ENCODE results near the gene EMC9. TPM values are rescaled to one million over a fixed set of nuclear protein-coding genes. Genes with fewer than 3 reads are reported as not detected.

The EMC9 gene
- total and polyA plus RNA-seq, 12 donors = 21.6 to 149 (median 43.9) TPM

- DNase-seq = no peak
- Histone ChIP-seq H3K4me1 (replicated peaks in 1 of 2) (peaks cover 4 to 14% of the 10 kb centered on the region in 2 donors), H3K27ac (no peak overlapping the region), H3K4me3 (no peak overlapping the region), H3K27me3 (no peaks in the 10 kb centered on the region), H3K36me3 (replicated peaks in 1 of 2) (peaks cover 0 to 11% of the 10 kb centered on the region in 2 donors), H3K9me3 (replicated peaks in 1 of 3) (no peaks in the 10 kb centered on the region)
- intact Hi-C loops (cut with DNase I) = no loop called here
- TF ChIP-seq CTCF (IDR thresholded peaks at IDR 0.05) (no peak), POLR2A (IDR thresholded peaks at IDR 0.05) (no peak)
- WGBS, 4 donors = 88 to 96% (median 91%) methylated on average over 11 to 17 of the region's 17 CpGs
These were observed 42.2 kb downstream of the EMC9 start for GRCh38 chr14:24098927-24099813.

- DNase-seq = no peak
- TF ChIP-seq POLR2A (IDR thresholded peaks at IDR 0.05) (no peak), CTCF (IDR thresholded peaks at IDR 0.05) (no peak)
- H3K36me3 ChIP-seq (replicated peaks in 1 of 2) = peaks cover 0 to 11% of the 10 kb centered on the region in 2 donors
- intact Hi-C loops (cut with DNase I) = no loop called here
- no peak overlapping the region for H3K27ac ChIP-seq
- no peaks in the 10 kb centered on the region for H3K9me3 ChIP-seq (replicated peaks in 1 of 3)
- WGBS, 4 donors = 95 to 97% (median 97%) methylated on average over 11 to 16 of the region's 16 CpGs
- H3K4me1 ChIP-seq (replicated peaks in 1 of 2) = peaks cover 4 to 18% of the 10 kb centered on the region in 2 donors
- H3K27me3 ChIP-seq = no peaks in the 10 kb centered on the region
- H3K4me3 ChIP-seq = no peak overlapping the region
These were observed 43.0 kb downstream of the EMC9 start for GRCh38 chr14:24098229-24098926.

GRCh38 chr14:24096545-24097181 is 44.7 kb downstream of the EMC9 start:
- Histone ChIP-seq H3K9me3 (replicated peaks in 1 of 3) (no peaks in the 10 kb centered on the region), H3K36me3 (replicated peaks in 1 of 2) (peaks cover 0 to 11% of the 10 kb centered on the region in 2 donors), H3K4me1 (replicated peaks in 1 of 2) (peaks cover 4 to 21% of the 10 kb centered on the region in 2 donors), H3K27me3 (no peaks in the 10 kb centered on the region), H3K27ac (no peak overlapping the region), H3K4me3 (no peak overlapping the region)
- no peak for DNase-seq
- intact Hi-C loops (cut with DNase I) = no loop called here
- 85 to 96% (median 93%) methylated on average over 8 of the region's 8 CpGs for WGBS, 4 donors
- TF ChIP-seq POLR2A (IDR thresholded peaks at IDR 0.05) (no peak), CTCF (IDR thresholded peaks at IDR 0.05) (no peak)

Measured in adrenal gland (tissue), 12 donors.